Transverse colon (tissue), 4 donors: ENCODE measurements around the gene ST6GALNAC5.

ENCODE experiments used
- POLR2AphosphoS5 ChIP-seq, 3 donors: sonication (generic); formaldehyde crosslinking; IDR thresholded peaks; one replicate each; pipeline ENCODE4 v1.6.1; 2016; ENCODE audit warnings: antibody characterized with exemption in 3 of 3
- TF ChIP-seq, protein P1 (sequence below), 5 experiments: fragments of 200-600 bp in 3 of 5; fragments of 450-650 bp in 2 of 5; sonication (generic) in 3 of 5; IDR thresholded peaks; 1 replicate in 2 of 5; 2 replicates in 3 of 5; pipeline ENCODE4 v1.5.1; 2016 to 2017; ENCODE audit warnings: antibody characterized with exemption in 5 of 5, inconsistent platforms in 3 of 5, mild to moderate bottlenecking in 2 of 5, moderate library complexity in 1 of 5

DNA sequence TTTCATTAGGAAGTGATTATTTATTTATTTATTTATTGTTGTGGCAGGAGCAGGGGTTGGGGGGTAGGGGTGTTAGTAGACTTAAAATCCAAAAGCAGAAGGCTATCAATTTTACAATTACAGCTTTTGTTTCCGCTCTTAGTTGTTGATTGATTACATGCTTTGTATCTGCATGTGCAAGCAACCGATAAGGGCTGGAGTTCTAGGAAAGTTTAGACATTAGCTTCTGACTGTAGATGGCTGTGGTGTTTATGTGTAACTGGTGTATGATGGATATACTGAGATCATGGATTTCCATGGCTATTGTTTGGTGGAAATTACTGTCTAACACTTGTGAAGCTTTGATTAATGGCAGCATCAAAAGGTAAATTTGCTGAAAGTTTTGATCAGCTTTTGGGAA, 2.8 kb downstream of the ST6GALNAC5 start:
- TF ChIP-seq, protein P1, sequence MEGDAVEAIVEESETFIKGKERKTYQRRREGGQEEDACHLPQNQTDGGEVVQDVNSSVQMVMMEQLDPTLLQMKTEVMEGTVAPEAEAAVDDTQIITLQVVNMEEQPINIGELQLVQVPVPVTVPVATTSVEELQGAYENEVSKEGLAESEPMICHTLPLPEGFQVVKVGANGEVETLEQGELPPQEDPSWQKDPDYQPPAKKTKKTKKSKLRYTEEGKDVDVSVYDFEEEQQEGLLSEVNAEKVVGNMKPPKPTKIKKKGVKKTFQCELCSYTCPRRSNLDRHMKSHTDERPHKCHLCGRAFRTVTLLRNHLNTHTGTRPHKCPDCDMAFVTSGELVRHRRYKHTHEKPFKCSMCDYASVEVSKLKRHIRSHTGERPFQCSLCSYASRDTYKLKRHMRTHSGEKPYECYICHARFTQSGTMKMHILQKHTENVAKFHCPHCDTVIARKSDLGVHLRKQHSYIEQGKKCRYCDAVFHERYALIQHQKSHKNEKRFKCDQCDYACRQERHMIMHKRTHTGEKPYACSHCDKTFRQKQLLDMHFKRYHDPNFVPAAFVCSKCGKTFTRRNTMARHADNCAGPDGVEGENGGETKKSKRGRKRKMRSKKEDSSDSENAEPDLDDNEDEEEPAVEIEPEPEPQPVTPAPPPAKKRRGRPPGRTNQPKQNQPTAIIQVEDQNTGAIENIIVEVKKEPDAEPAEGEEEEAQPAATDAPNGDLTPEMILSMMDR (IDR thresholded peaks at IDR 0.05) = no peak
- no peak for TF ChIP-seq POLR2AphosphoS5 (IDR thresholded peaks at IDR 0.05)
